NT2/D1 (cell line): ENCODE measurements around the gene SPOCD1.

Experiments
- SUZ12 ChIP-seq: IDR thresholded peaks from 2 replicates; pipeline ENCODE4 v1.6.1; 2011; ENCODE audit not compliant: insufficient read length, insufficient read depth; ENCODE audit errors: extremely low read depth
- YY1 ChIP-seq: IDR thresholded peaks from 2 replicates; pipeline ENCODE4 v1.6.1; 2011; ENCODE audit not compliant: insufficient read length, insufficient read depth
- ZNF274 ChIP-seq: IDR thresholded peaks from 2 replicates; pipeline ENCODE4 v1.6.1; 2011; ENCODE audit warnings: mild to moderate bottlenecking, low read depth, low read length

DNA sequence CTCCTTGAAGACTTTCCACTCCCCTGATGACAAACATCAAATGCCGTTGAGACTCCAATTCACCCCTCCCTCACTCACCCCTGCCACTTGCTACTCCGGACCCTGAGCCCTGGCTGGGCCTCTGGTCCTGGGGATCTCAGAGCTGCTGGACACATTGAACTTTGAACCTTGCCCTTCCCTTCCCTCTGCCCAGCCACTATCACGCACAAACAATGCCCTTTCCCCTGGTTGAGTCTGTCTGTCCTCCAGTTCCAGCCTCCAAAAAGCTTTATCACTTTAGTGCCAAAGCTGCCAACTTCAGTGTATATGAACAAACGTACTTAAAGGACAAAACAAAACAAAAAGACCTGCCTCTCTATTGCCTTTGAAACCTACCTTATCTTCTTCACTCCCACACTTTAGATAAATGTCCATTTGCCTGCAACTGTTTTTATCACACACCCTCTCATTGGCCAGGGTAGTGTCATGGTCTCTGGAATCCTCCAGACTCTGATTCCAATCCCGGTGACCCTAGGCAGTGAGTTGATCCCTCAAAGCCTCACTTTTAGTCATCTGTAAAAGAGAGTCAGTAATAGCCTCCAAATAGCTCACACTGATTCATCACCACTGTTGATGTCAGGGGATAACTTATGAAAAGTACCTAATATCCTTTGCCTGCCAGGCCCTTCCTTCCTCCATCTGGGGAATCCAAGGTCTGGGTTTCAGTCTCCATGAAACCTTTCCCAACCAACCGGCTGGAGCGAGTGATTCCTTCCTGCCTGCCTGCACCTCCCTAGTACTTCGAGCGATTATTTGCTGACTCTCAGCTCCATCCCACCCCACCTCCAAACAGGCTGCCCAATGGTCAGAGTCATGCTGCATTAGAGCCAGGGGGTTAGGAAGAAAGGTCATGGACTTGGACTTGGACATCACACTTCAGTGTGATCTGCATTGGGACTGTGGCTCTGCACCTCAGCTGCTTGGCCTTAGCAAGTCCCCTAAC lies 15.9 kb upstream of the SPOCD1 start:
- TF ChIP-seq SUZ12 (no peak), ZNF274 (no peak), YY1 (no peak)
